CD4-positive, alpha-beta T cell (primary cell): Measurements from ENCODE around the gene APC2. TPM values are rescaled to one million over a fixed set of nuclear protein-coding genes. Genes with fewer than 3 reads are reported as not detected.
A peak's percentile ranks its signal among the peaks of the same experiment; 100 is the strongest.

Experiments
- ATAC-seq: fragments of 200-7000 bp; cut with Tn5 transposase; one replicate; pipeline ENCODE4 v1.10.0; 2022; ENCODE audit warnings: mild to moderate bottlenecking; ENCODE audit not compliant: poor library complexity
- CTCF ChIA-PET: fragments of 350-600 bp; sonication (Branson Sonifier 250); formaldehyde crosslinking; loops from one replicate; lab custom pipeline; 2021; ENCODE audit warnings: antibody characterized with exemption, inconsistent platforms; lab: Charles Lee
- POLR2A ChIA-PET: fragments of 350-600 bp; sonication (Branson Sonifier 250); formaldehyde crosslinking; loops from one replicate; lab custom pipeline; 2021; ENCODE audit warnings: antibody characterized with exemption, inconsistent platforms; lab: Charles Lee
- DNase-seq, 14 experiments: peaks; one replicate each; pipeline ENCODE4 v3.0.0-alpha.2; 2013 to 2020; ENCODE audit warnings: mixed read lengths in 2 of 14
- H3K27ac ChIP-seq, 2 donors: one replicate each; pipeline versions ENCODE4 v1.5.1 to v1.7.0; 2013; ENCODE audit warnings: low read length in 2 of 2, low read depth in 1 of 2, mild to moderate bottlenecking in 1 of 2
- H3K27me3 ChIP-seq, 2 experiments: 1 replicate in 1 of 2; 2 replicates in 1 of 2; pipeline versions ENCODE4 v1.6.1 to v1.7.0; 2013; ENCODE audit warnings: low read length in 2 of 2, control low read depth in 1 of 2, mild to moderate bottlenecking in 1 of 2, moderate library complexity in 1 of 2; ENCODE audit not compliant: insufficient read depth in 2 of 2, control insufficient read depth in 1 of 2
- H3K36me3 ChIP-seq: one replicate; pipeline ENCODE4 v1.6.1; 2013; ENCODE audit warnings: low read length, control low read depth; ENCODE audit not compliant: insufficient read depth
- H3K4me1 ChIP-seq: one replicate; pipeline ENCODE4 v1.6.1; 2013; ENCODE audit warnings: low read length, control low read depth; ENCODE audit not compliant: insufficient read depth
- H3K4me3 ChIP-seq: one replicate; pipeline ENCODE4 v1.5.1; 2013; ENCODE audit warnings: mild to moderate bottlenecking, low read length, moderate library complexity
- H3K9me3 ChIP-seq, 2 experiments: 1 replicate in 1 of 2; 2 replicates in 1 of 2; pipeline versions ENCODE4 v1.6.1 to v1.7.0; 2013; ENCODE audit warnings: low read length in 2 of 2, mild to moderate bottlenecking in 2 of 2, control low read depth in 1 of 2, moderate library complexity in 1 of 2; ENCODE audit not compliant: control insufficient read depth in 1 of 2, insufficient read depth in 1 of 2
- H3K27ac Mint-ChIP-seq: one replicate; pipeline ENCODE4 v1.8.0; 2020; ENCODE audit warnings: mixed read lengths
- H3K27me3 Mint-ChIP-seq: one replicate; pipeline ENCODE4 v1.8.0; 2021; ENCODE audit warnings: mixed read lengths
- H3K36me3 Mint-ChIP-seq: one replicate; pipeline ENCODE4 v1.8.0; 2021; ENCODE audit warnings: low read depth, mixed read lengths
- H3K4me1 Mint-ChIP-seq: one replicate; pipeline ENCODE4 v1.8.0; 2021; ENCODE audit warnings: low read depth, mixed read lengths
- H3K4me3 Mint-ChIP-seq: one replicate; pipeline ENCODE4 v1.8.0; 2020; ENCODE audit warnings: mild to moderate bottlenecking, mixed read lengths
- H3K9me3 Mint-ChIP-seq: one replicate; pipeline ENCODE4 v1.8.0; 2020; ENCODE audit warnings: mixed read lengths
- CTCF ChIP-seq: fragments of 200-600 bp; IDR thresholded peaks from one replicate; pipeline ENCODE4 v1.8.0; 2022; ENCODE audit warnings: antibody characterized with exemption, mild to moderate bottlenecking
- intact Hi-C, 2 experiments: fragments of 100-400 bp; cut with DNase I in 1 of 2; cut with micrococcal nuclease in 1 of 2; formaldehyde crosslinking; loops; one replicate each; pipeline versions ENCODE4 v1.15.1 to v1.9.0; 2023 to 2025; cut with DNase I, micrococcal nuclease
- total RNA-seq, 174 experiments: library from RNA in 2 of 174; stranded (reverse) in 2 of 174; gene quantifications; one replicate each; pipeline ENCODE4 v1.2.3 and lab custom pipeline; 2021 to 2026

APC2 gene
- total RNA-seq, 2 experiments from 2014 or later: 0.20 to 0.30 TPM

GRCh38 chr19:1473085-1473851 is 23.3 kb downstream of the APC2 start:
- no peak overlapping the region for H3K27ac Mint-ChIP-seq
- CTCF ChIA-PET: no interaction called here
- Histone ChIP-seq H3K36me3 (peaks cover 14% of the 10 kb centered on the region), H3K4me3 (no peak overlapping the region), H3K4me1 (peaks cover 48% of the 10 kb centered on the region), H3K27me3 (peaks cover 7 to 8% of the 10 kb centered on the region in 2 experiments), H3K9me3 (peaks cover 0 to 6% of the 10 kb centered on the region in 2 experiments), H3K27ac (no peak overlapping the region)
- H3K9me3 Mint-ChIP-seq: no peaks in the 10 kb centered on the region
- H3K4me3 Mint-ChIP-seq: peak overlapping the region; percentile 59
- intact Hi-C loops: loop anchor here in 1 of 2 experiments (10.0 kb wide), 1 partner anchor 198 kb away; the partner anchor contains the start of gene FAM174C
- DNase-seq (no peak), ATAC-seq (no peak)
- no peak for TF ChIP-seq CTCF
- POLR2A ChIA-PET: interaction anchor here (0.7 to 1.5 kb wide), 2 partner anchors 15 to 204 kb away, joined by 3 to 4 read pairs; partner anchors contain the start of gene CIRBP
- H3K27me3 Mint-ChIP-seq: no peaks in the 10 kb centered on the region
- H3K4me1 Mint-ChIP-seq: peaks cover 23% of the 10 kb centered on the region
- H3K36me3 Mint-ChIP-seq: peaks cover 5% of the 10 kb centered on the region

GRCh38 chr19:1474011-1474764 is 24.3 kb downstream of the APC2 start:
- Mint-ChIP-seq H3K9me3 (no peaks in the 10 kb centered on the region), H3K36me3 (peaks cover 9% of the 10 kb centered on the region), H3K27ac (no peak overlapping the region), H3K4me3 (peak overlapping the region; percentile 20), H3K27me3 (no peaks in the 10 kb centered on the region), H3K4me1 (peaks cover 28% of the 10 kb centered on the region)
- Histone ChIP-seq H3K9me3 (peaks cover 0 to 5% of the 10 kb centered on the region in 2 experiments), H3K27me3 (peaks cover 4 to 5% of the 10 kb centered on the region in 2 experiments), H3K27ac (no peak overlapping the region), H3K36me3 (peaks cover 14% of the 10 kb centered on the region), H3K4me1 (peaks cover 50% of the 10 kb centered on the region), H3K4me3 (no peak overlapping the region)
- ChIA-PET POLR2A (no interaction called here), CTCF (no interaction called here)
- intact Hi-C loops: loop anchor here in 1 of 2 experiments (10.0 kb wide), 1 partner anchor 199 kb away; the partner anchor contains the start of gene FAM174C
- DNase-seq: no peak
- no peak for ATAC-seq
- no peak for TF ChIP-seq CTCF

GRCh38 chr19:1474765-1475351 is 24.9 kb downstream of the APC2 start:
- H3K4me3 Mint-ChIP-seq: peak overlapping the region; percentile 20

More at GRCh38 chr19:1474765-1475351, 24.9 kb downstream of the APC2 start:
- intact Hi-C loops: loop anchor here in 1 of 2 experiments (5.0 to 10.0 kb wide), 2 partner anchors 37 to 200 kb away; partner anchors contain the start of genes ADAMTSL5 and FAM174C
- no peaks in the 10 kb centered on the region for H3K9me3 Mint-ChIP-seq
- Histone ChIP-seq H3K9me3 (peaks cover 0 to 5% of the 10 kb centered on the region in 2 experiments), H3K4me3 (no peak overlapping the region), H3K27ac (no peak overlapping the region), H3K4me1 (peaks cover 54% of the 10 kb centered on the region), H3K36me3 (peaks cover 14% of the 10 kb centered on the region), H3K27me3 (peaks cover 4 to 5% of the 10 kb centered on the region in 2 experiments)
- CTCF ChIA-PET: no interaction called here
- H3K27ac Mint-ChIP-seq: no peak overlapping the region
- DNase-seq: peak in 1 of 14 experiments; percentile 32
- TF ChIP-seq CTCF: no peak
- POLR2A ChIA-PET: interaction anchor here (0.7 kb wide), 1 partner anchor 131 kb away, joined by 3 read pairs; no protein-coding TSS in a partner anchor
- ATAC-seq: no peak
- peaks cover 11% of the 10 kb centered on the region for H3K36me3 Mint-ChIP-seq
- H3K27me3 Mint-ChIP-seq: no peaks in the 10 kb centered on the region
- H3K4me1 Mint-ChIP-seq: peaks cover 30% of the 10 kb centered on the region
